Kidney (tissue), 14 donors: ENCODE results near the gene GNG13. TPM values are rescaled to one million over a fixed set of nuclear protein-coding genes. Genes with fewer than 3 reads are reported as not detected.

Experiments used
- DNase-seq, 5 donors: peaks; one replicate each; pipeline ENCODE4 v3.0.0-alpha.2; 2013 to 2020
- FAIRE-seq: peaks from 2 replicates; lab custom pipeline; 2012; peaks lifted over from hg19 to GRCh38; lab: Jason Lieb, UNC
- H3K27ac ChIP-seq, 2 donors: one replicate each; pipeline ENCODE4 v1.7.0; 2013; ENCODE audit warnings: low read depth in 2 of 2, low read length in 2 of 2, inconsistent platforms in 1 of 2
- H3K27me3 ChIP-seq: one replicate; pipeline ENCODE4 v1.7.1; 2013; ENCODE audit warnings: low read length, inconsistent platforms; ENCODE audit not compliant: control insufficient read depth, insufficient read depth
- H3K36me3 ChIP-seq, 3 donors: one replicate each; pipeline versions ENCODE4 v1.7.0 to v1.7.1; 2013; ENCODE audit warnings: low read length in 3 of 3, control low read depth in 1 of 3, inconsistent platforms in 1 of 3; ENCODE audit not compliant: insufficient read depth in 3 of 3, control insufficient read depth in 2 of 3
- H3K4me1 ChIP-seq, 3 donors: one replicate each; pipeline versions ENCODE4 v1.7.0 to v1.7.1; 2013; ENCODE audit warnings: low read length in 3 of 3, inconsistent platforms in 1 of 3, low read depth in 1 of 3; ENCODE audit not compliant: control insufficient read depth in 2 of 3, insufficient read depth in 2 of 3
- H3K4me3 ChIP-seq, 3 donors: one replicate each; pipeline versions ENCODE4 v1.7.0 to v1.8.1; 2013; ENCODE audit warnings: low read length in 3 of 3, control low read depth in 1 of 3, inconsistent platforms in 1 of 3
- H3K9ac ChIP-seq, 3 donors: one replicate each; pipeline versions ENCODE4 v1.7.0 to v1.7.1; 2013; ENCODE audit warnings: low read length in 3 of 3, control low read depth in 1 of 3, inconsistent platforms in 1 of 3
- H3K9me3 ChIP-seq, 3 donors: one replicate each; pipeline versions ENCODE4 v1.7.0 to v1.7.1; 2013; ENCODE audit warnings: low read length in 3 of 3, control low read depth in 1 of 3, inconsistent platforms in 1 of 3; ENCODE audit not compliant: control insufficient read depth in 2 of 3, insufficient read depth in 1 of 3
- CTCF ChIP-seq: IDR thresholded peaks from 3 replicates; pipeline ENCODE4 v1.5.1; 2012; ENCODE audit warnings: mild to moderate bottlenecking, moderate library complexity, borderline replicate concordance; ENCODE audit not compliant: insufficient read depth; ENCODE audit errors: extremely low read depth
- intact Hi-C: fragments of 100-400 bp; cut with DNase I; formaldehyde crosslinking; loops from one replicate; pipeline ENCODE4 v1.11.1; 2022
- polyA plus RNA-seq: library from polyadenylated mRNA; stranded (reverse); fragments of 350-450 nt; fragmentation: Illumina TruSeq; extraction: RNeasy Lipid Tissue Mini Kit (QIAGEN cat#74804); gene quantifications from one replicate; pipeline ENCODE4 v1.2.3, GENCODE V29; 2014; ENCODE audit warnings: low read depth, low replicate concordance; ENCODE audit not compliant: insufficient read depth
- total RNA-seq: library from RNA; stranded (reverse); fragmentation: NEBNext Ultra II Directional; extraction: Animal tissue kit (Norgen Biotek cat#: 25700); gene quantifications from one replicate; pipeline ENCODE4 v1.2.1, GENCODE V29; 2021
- donor health status: control.
- donor health status: control.
- donor health status: control.
- donor health status: control.
- donor health status: control.
- donor health status: DM: yes; HTN: yes; CAD: no.
- donor health status: Normal renal cell carcinoma (clear cell type).

GNG13 gene
- total and polyA plus RNA-seq, 2 donors from 2014 or later = not detected

GRCh38 chr16:782258-782657, 18.3 kb downstream of the GNG13 start:
- Histone ChIP-seq H3K9me3 (no peaks in the 10 kb centered on the region), H3K4me3 (no peak overlapping the region), H3K27ac (no peak overlapping the region), H3K9ac (no peak overlapping the region), H3K27me3 (no peaks in the 10 kb centered on the region), H3K36me3 (no peaks in the 10 kb centered on the region), H3K4me1 (peaks cover 0 to 3% (median 0%) of the 10 kb centered on the region in 3 donors)
- TF ChIP-seq CTCF = no peak
- intact Hi-C loops = no loop called here
- DNase-seq (no peak), FAIRE-seq (no peak)

- no peak for TF ChIP-seq CTCF
- H3K9ac ChIP-seq = no peak overlapping the region
- no peak overlapping the region for H3K27ac ChIP-seq
- no peaks in the 10 kb centered on the region for H3K9me3 ChIP-seq
- intact Hi-C loops = no loop called here
- no peaks in the 10 kb centered on the region for H3K27me3 ChIP-seq
- H3K4me3 ChIP-seq = no peak overlapping the region
- H3K4me1 ChIP-seq = no peaks in the 10 kb centered on the region
- FAIRE-seq (no peak), DNase-seq (no peak)
- H3K36me3 ChIP-seq = no peaks in the 10 kb centered on the region
These were observed 19.1 kb downstream of the GNG13 start for GRCh38 chr16:781346-782010.

GRCh38 chr16:780296-780695, 20.2 kb downstream of the GNG13 start:
- Histone ChIP-seq H3K9me3 (no peaks in the 10 kb centered on the region), H3K4me3 (no peak overlapping the region), H3K36me3 (no peaks in the 10 kb centered on the region), H3K27ac (no peak overlapping the region), H3K27me3 (no peaks in the 10 kb centered on the region), H3K4me1 (no peaks in the 10 kb centered on the region), H3K9ac (no peak overlapping the region)
- FAIRE-seq (no peak), DNase-seq (no peak)
- intact Hi-C loops = no loop called here
- no peak for TF ChIP-seq CTCF

GRCh38 chr16:779561-779960, 21.0 kb downstream of the GNG13 start:
- H3K4me3 ChIP-seq = no peak overlapping the region
- H3K36me3 ChIP-seq = no peaks in the 10 kb centered on the region
- no peak overlapping the region for H3K27ac ChIP-seq
- DNase-seq (no peak), FAIRE-seq (no peak)
- intact Hi-C loops = no loop called here
- H3K27me3 ChIP-seq = no peaks in the 10 kb centered on the region
- no peak for TF ChIP-seq CTCF
- H3K9ac ChIP-seq = no peak overlapping the region
- no peaks in the 10 kb centered on the region for H3K4me1 ChIP-seq
- H3K9me3 ChIP-seq = no peaks in the 10 kb centered on the region
